Loucy (cell line): ENCODE results near the gene ERFE.

ENCODE experiments used
- EZH2phosphoT487 ChIP-seq: fragments of 200-600 bp; IDR thresholded peaks from 2 replicates; pipeline ENCODE4 v1.6.1; 2018; ENCODE audit warnings: antibody characterized with exemption, mild to moderate bottlenecking, moderate library complexity, borderline replicate concordance
- TF ChIP-seq, protein P1 (sequence below): fragments of 200-600 bp; sonication (generic); conservative IDR thresholded peaks from 2 replicates; pipeline ENCODE4 v1.5.1; 2014; ENCODE audit warnings: mild to moderate bottlenecking, antibody characterized with exemption, low read length

DNA sequence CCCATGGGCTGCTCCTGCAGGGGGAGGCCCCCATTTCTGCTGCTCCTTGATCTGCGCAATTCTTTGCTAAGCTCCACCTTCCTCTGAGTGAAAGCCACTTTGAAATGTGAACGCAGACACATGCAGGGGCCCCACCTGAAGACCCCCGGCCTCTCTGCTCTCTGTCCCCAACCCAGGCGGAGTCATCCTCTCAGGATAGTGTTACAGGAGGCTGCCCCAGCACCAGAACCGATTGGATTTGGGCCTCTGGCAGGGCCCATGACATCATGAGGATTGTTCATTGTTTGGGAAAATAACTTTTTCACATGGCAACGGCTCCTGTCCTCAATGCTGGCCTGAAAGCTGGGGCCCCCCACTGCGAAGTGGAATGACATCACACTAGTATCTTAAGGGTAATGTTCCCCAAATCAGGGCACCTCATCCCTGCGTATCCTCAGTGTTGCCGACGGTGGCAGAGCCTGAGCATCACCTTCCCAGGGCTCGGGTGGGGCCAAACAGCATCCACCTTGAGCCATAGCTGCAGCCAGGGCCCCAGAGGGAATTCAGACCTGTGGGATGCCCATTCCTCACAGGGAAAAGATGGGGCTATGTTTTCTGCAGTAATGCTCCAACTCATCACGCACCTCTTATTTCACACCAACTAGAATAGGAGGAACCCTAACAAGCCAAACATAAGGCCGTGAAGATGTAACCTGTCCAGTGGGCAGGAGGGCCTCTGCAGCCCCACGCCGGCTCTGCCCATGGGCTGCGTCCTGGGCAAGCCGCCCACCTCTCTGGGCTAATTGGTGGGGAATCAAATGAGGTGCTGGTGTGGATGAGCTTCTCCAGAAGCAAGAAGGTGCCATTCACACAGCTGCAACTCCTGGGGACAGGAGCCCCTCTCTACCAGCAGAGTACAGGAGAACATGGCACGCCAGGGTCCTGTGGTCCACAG lies 2.7 kb upstream of the ERFE start:
- TF ChIP-seq, protein P1, sequence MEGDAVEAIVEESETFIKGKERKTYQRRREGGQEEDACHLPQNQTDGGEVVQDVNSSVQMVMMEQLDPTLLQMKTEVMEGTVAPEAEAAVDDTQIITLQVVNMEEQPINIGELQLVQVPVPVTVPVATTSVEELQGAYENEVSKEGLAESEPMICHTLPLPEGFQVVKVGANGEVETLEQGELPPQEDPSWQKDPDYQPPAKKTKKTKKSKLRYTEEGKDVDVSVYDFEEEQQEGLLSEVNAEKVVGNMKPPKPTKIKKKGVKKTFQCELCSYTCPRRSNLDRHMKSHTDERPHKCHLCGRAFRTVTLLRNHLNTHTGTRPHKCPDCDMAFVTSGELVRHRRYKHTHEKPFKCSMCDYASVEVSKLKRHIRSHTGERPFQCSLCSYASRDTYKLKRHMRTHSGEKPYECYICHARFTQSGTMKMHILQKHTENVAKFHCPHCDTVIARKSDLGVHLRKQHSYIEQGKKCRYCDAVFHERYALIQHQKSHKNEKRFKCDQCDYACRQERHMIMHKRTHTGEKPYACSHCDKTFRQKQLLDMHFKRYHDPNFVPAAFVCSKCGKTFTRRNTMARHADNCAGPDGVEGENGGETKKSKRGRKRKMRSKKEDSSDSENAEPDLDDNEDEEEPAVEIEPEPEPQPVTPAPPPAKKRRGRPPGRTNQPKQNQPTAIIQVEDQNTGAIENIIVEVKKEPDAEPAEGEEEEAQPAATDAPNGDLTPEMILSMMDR = no peak
- no peak for TF ChIP-seq EZH2phosphoT487
